GM12891 (cell line): ENCODE results near the gene VPS16.

Experiments
- POLR2A ChIP-seq: IDR thresholded peaks from 2 replicates; pipeline ENCODE4 v1.6.1; 2011; ENCODE audit warnings: low read depth, low read length, control low read depth
- POLR2AphosphoS5 ChIP-seq: IDR thresholded peaks from 2 replicates; pipeline ENCODE4 v1.6.1; 2011; ENCODE audit warnings: low read depth, low read length, control low read depth
- TAF1 ChIP-seq: IDR thresholded peaks from 2 replicates; pipeline ENCODE4 v1.6.1; 2011; ENCODE audit warnings: low read depth, low read length, control low read depth

DNA sequence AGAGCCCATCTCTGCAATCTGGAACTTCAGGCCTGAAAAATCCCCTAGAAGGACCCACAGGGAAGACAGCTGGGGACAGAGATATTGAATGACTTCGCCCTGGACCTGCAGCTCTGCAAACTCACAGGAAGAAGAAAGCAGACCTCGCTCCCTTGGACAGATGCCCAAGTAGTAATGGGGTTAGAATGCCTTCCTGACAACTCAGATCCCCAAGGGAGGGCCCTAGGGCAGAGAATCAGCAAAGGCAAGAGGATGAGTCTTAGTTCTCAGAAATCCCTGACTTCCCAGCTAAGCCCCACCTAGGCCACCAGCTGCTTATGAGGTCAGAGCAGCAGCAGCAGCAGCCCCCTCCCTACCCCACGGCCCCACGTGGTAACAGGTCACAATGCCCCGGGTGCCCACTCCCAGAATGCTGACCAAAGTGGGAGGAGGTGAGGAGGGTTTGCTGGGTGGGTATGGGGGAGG, 25.9 kb upstream of the VPS16 start, which contains the start of gene C20orf141:
- no peak for TF ChIP-seq POLR2A
- no peak for TF ChIP-seq TAF1
- no peak for TF ChIP-seq POLR2AphosphoS5
